Heart right ventricle (tissue), 16 donors: ENCODE measurements around the gene TFEB. TPM values are rescaled to one million over a fixed set of nuclear protein-coding genes. Genes with fewer than 3 reads are reported as not detected.

Experiments used
- ATAC-seq, 8 donors: fragments of 200-7000 bp; cut with Tn5 transposase; one replicate each; pipeline ENCODE4 v1.9.1; 2020; ENCODE audit warnings: mild to moderate bottlenecking in 8 of 8, moderate library complexity in 8 of 8, moderate number of reproducible peaks in 1 of 8
- DNase-seq, 2 donors: peaks; one replicate each; pipeline ENCODE4 v3.0.0-alpha.2; 2020
- H3K27ac ChIP-seq, 10 donors: fragments of 200-600 bp; sonication (generic) in 2 of 10; one replicate each; pipeline versions ENCODE4 v1.5.0 to v1.8.0; 2020 to 2022; ENCODE audit warnings: mild to moderate bottlenecking in 3 of 10
- H3K27me3 ChIP-seq, 7 donors: fragments of 200-600 bp; one replicate each; pipeline ENCODE4 v1.8.0; 2021 to 2022; ENCODE audit warnings: mild to moderate bottlenecking in 2 of 7
- H3K36me3 ChIP-seq, 9 donors: fragments of 200-600 bp; sonication (generic) in 1 of 9; one replicate each; pipeline versions ENCODE4 v1.5.0 to v1.8.0; 2020 to 2022; ENCODE audit warnings: mild to moderate bottlenecking in 2 of 9
- H3K4me1 ChIP-seq, 9 donors: fragments of 200-600 bp; sonication (generic) in 1 of 9; one replicate each; pipeline versions ENCODE4 v1.5.0 to v1.8.0; 2020 to 2022; ENCODE audit warnings: mild to moderate bottlenecking in 4 of 9
- H3K4me3 ChIP-seq, 10 donors: fragments of 200-600 bp; sonication (generic) in 2 of 10; one replicate each; pipeline versions ENCODE4 v1.5.0 to v1.8.0; 2020 to 2022; ENCODE audit warnings: mild to moderate bottlenecking in 7 of 10, moderate library complexity in 2 of 10
- H3K9me3 ChIP-seq, 11 donors: fragments of 200-600 bp in 10 of 11; sonication (generic) in 2 of 11; one replicate each; pipeline versions ENCODE4 v1.5.0 to v1.8.0; 2013 to 2022; ENCODE audit warnings: mild to moderate bottlenecking in 2 of 11, control low read depth in 1 of 11, moderate library complexity in 1 of 11
- WGBS, 2 donors: extraction: QIAGEN DNeasy Blood & Tissue Kit; methylation state at CpG; one replicate each; pipeline ENCODE4 v1.1.7; 2013; ENCODE audit warnings: inconsistent platforms in 1 of 2; 5-methylcytosine and 5-hydroxymethylcytosine counted together
- intact Hi-C, 10 donors: fragments of 100-400 bp; cut with DNase I; formaldehyde crosslinking; loops; one replicate each; pipeline versions ENCODE4 v1.11.1 to v1.14.2; 2022
- polyA plus RNA-seq, 2 donors: library from polyadenylated mRNA; stranded (reverse); fragments of 200-250 nt; gene quantifications; one replicate each; pipeline ENCODE4 v1.2.3, GENCODE V29; 2013
- total RNA-seq, 10 donors: library from RNA; stranded (reverse); fragmentation: NEBNext Ultra II Directional in 3 of 10; extraction: Animal tissue kit (Norgen Biotek cat#: 25700) in 3 of 10; gene quantifications; one replicate each; pipeline versions ENCODE4 v1.2.1 to v1.2.4, GENCODE V29; 2021 to 2023
- TF ChIP-seq, protein P1 (sequence below), 9 donors: fragments of 200-600 bp; sonication (generic) in 2 of 9; IDR thresholded peaks; one replicate each; pipeline versions ENCODE4 v1.5.0 to v1.8.0; 2021 to 2022; ENCODE audit warnings: antibody characterized with exemption in 9 of 9, mild to moderate bottlenecking in 5 of 9, moderate library complexity in 1 of 9
- donor health status: Arrhythmogenic right ventricular cardiomyopathy.
- donor health status: ischemic (EF 13 %, LVEDD 7.1; RV severe dilation, severe dysfunction).
- donor health status: healthy with polysubstance abuse.
- donor health status: DM: no; HTN: yes; CAD: no.
- donor health status: DM: no; HTN: no; CAD: no.
- donor health status: ischemic (EF 25% LVEDD 6.9; RV normal size, moderate dysfunction).
- donor health status: ischemic (EF 25% LVEDD 5.7; RV mildly dilated, moderate dysfunction).
- donor health status: healthy.
- donor health status: DM: yes; HTN: yes; CAD: no.
- donor health status: Ischemic cardiomyopathy.
- donor health status: ischemic (EF 35%, LVEDD 5.7; RV mildly dilated, moderate dysfunction).
- donor health status: nonischemic (EF 11% LVEDD 7.7; RV severe dilation, severe dysfunction).
- donor health status: DM: yes; HTN: yes; CAD: no.
- donor health status: PGD.
- donor health status: ischemic (EF 29% LVEDD 5.4; RV normal size, mild dysfunction).
- donor health status: nonischemic (EF 23%, LVEDD 6.1; RV moderate dilation, normal function).

Gene TFEB
- total and polyA plus RNA-seq, 12 donors = 29.2 to 52.3 (median 39.6) TPM

DNA sequence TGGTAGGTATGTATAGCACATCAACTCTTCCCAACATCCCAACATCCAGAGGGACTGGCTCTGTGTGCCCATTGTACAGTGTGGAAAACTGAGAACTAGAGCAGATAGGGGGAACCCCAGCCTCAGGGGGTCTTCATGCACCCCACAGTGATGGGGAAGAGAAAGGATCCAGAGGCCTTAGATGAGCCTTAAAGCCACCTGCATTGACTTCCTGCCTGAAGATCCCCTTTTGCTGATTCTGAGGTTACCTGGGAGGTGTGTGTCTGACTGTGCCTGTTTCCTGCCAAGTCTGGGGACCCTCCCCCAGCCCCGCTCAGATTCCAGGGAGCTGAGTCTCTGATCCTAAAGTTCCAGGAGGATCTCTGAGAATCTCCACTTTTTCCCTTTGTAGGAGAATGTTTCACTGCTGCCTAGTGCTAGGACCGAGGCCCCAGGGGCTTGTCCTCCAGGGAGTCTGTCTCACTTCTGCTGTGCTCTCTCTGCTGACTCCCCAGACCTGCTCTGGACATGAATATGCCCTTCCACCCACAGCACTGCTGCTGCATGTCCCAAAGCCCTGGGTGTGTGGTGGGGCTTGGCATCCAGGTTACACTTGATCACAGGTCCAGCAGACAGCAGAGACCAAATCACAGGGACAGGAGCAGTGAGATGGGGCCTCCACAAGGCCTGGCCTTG is 24.6 kb upstream of the TFEB start:
- ATAC-seq (peak in 1 of 8 donors; percentile 14), DNase-seq (no peak)
- Histone ChIP-seq H3K4me1 (no peaks in the 10 kb centered on the region), H3K27ac (no peak overlapping the region), H3K27me3 (no peaks in the 10 kb centered on the region), H3K4me3 (no peak overlapping the region), H3K9me3 (no peaks in the 10 kb centered on the region), H3K36me3 (no peaks in the 10 kb centered on the region)
- 77 to 83% methylated on average over 2 of the region's 2 CpGs for WGBS, 2 donors
- TF ChIP-seq, protein P1, sequence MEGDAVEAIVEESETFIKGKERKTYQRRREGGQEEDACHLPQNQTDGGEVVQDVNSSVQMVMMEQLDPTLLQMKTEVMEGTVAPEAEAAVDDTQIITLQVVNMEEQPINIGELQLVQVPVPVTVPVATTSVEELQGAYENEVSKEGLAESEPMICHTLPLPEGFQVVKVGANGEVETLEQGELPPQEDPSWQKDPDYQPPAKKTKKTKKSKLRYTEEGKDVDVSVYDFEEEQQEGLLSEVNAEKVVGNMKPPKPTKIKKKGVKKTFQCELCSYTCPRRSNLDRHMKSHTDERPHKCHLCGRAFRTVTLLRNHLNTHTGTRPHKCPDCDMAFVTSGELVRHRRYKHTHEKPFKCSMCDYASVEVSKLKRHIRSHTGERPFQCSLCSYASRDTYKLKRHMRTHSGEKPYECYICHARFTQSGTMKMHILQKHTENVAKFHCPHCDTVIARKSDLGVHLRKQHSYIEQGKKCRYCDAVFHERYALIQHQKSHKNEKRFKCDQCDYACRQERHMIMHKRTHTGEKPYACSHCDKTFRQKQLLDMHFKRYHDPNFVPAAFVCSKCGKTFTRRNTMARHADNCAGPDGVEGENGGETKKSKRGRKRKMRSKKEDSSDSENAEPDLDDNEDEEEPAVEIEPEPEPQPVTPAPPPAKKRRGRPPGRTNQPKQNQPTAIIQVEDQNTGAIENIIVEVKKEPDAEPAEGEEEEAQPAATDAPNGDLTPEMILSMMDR (IDR thresholded peaks at IDR 0.05) = no peak
- intact Hi-C loops = no loop called here

DNA sequence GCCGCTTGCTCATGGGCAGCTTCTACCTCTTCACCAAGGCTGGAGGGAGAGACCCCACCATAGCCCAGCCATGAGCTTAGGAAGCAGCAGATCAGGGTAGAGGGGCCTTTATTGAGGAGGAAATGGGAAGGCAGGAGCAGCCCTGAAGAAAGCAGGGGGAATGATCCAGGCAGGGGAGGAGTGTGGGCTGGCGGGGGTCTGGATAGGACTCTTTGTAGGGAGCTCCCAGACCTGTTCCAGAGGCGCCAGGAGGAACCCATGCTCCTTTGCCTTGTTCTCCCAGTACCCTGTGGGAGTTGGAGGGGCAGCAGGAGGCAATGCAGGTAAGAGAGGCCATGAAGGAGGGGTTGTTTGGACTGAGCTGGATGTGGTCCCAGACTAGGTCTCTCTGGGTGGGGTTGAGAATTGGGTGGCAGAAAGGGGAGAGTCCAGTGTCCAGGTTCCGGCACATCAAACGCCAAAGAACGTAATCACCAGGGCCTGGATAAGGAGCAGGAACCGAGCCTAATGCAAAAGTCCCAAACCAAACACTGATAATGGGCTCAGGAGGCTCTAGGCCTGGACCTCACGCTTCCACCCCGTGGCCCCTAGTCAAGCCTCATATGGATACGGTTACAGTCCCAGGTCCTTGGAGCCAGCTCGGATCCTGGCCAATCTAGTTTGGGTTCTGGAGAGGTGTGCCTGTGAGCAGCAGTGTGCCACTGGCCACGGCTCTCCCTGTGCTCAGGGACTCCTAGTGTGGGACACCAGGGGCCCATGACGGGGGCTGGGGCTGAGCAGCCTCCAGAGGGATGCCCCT is 23.9 kb upstream of the TFEB start:
- Histone ChIP-seq H3K27me3 (no peaks in the 10 kb centered on the region), H3K9me3 (no peaks in the 10 kb centered on the region), H3K4me3 (no peak overlapping the region), H3K36me3 (no peaks in the 10 kb centered on the region), H3K4me1 (no peaks in the 10 kb centered on the region), H3K27ac (no peak overlapping the region)
- DNase-seq (no peak), ATAC-seq (peak in 1 of 8 donors; percentile 9)
- intact Hi-C loops = no loop called here
- 89 to 93% methylated on average over 13 of the region's 13 CpGs for WGBS, 2 donors
- TF ChIP-seq, protein P1 (IDR thresholded peaks at IDR 0.05) = no peak

DNA sequence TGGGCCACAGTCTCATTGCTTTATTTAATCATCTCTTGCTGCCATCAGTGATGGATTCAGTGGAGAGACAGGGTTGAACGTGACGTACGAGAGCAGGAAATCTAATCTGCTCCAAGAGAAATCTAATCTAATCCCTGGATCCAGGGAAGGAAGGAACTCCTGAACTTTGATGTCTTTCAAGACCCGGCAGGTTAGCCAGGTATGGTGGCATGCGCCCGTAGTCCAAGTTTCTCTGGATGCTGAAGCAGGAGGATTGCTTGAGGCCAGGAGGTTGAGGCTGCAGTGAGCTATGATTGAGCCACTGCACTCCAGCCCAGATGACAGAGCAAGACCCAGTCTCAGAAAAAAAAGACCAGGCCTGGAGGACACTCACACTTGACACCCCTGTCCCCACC is 23.2 kb upstream of the TFEB start:
- no peak for DNase-seq
- Histone ChIP-seq H3K9me3 (no peaks in the 10 kb centered on the region), H3K4me1 (no peaks in the 10 kb centered on the region), H3K27ac (no peak overlapping the region), H3K36me3 (no peaks in the 10 kb centered on the region), H3K27me3 (no peaks in the 10 kb centered on the region), H3K4me3 (no peak overlapping the region)
- TF ChIP-seq, protein P1 (IDR thresholded peaks at IDR 0.05) = no peak
- ATAC-seq = no peak
- intact Hi-C loops = no loop called here
- 78 to 87% methylated on average over 6 of the region's 6 CpGs for WGBS, 2 donors

DNA sequence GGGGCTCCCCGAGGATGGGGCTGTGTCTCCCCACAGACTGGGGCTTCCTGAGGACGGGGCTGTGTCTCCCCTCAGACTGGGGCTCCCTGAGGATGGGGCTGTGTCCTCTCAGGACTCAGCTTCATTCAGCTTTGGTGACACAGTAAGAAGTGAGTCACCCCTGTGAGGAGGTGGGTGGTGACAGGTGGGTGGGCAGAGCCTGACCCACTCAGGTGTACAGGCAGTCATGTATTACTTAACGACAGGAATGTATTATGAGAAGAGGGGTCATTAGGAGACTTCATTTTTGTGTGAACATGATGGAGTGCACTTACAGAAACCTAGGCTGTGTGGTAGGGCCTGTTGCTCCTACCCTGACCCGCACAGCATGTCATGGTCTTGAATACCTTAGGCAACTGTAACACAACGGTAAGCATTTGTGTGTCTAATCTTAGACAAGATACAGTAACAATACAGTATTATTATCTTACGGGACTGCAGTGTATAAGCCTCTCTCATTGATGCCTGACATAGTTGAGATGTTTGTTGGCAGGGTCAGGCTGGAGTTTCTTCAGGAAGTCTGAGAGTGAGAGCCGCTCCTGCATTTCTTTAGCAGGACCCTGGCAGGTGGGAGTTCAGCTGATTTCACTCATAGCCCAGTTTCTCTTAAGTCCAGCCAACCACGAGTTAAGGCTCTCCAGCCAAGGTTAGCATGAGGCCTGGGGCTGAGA is 22.7 kb upstream of the TFEB start:
- Histone ChIP-seq H3K27me3 (no peaks in the 10 kb centered on the region), H3K36me3 (no peaks in the 10 kb centered on the region), H3K9me3 (no peaks in the 10 kb centered on the region), H3K4me1 (no peaks in the 10 kb centered on the region), H3K4me3 (no peak overlapping the region), H3K27ac (no peak overlapping the region)
- ATAC-seq = no peak
- 61 to 68% methylated on average over 8 of the region's 8 CpGs for WGBS, 2 donors
- intact Hi-C loops = no loop called here
- DNase-seq = no peak
- TF ChIP-seq, protein P1 (IDR thresholded peaks at IDR 0.05) = no peak
